Panc1 (cell line): Measurements from ENCODE around the gene RAB11FIP3.

Source experiments
- CTCF ChIP-seq: fragments of 450-650 bp; IDR thresholded peaks from 2 replicates; pipeline ENCODE4 v1.5.1; 2017; ENCODE audit warnings: mild to moderate bottlenecking
- POLR2AphosphoS5 ChIP-seq: IDR thresholded peaks from 2 replicates; pipeline ENCODE4 v1.6.1; 2012; ENCODE audit warnings: mild to moderate bottlenecking, low read depth, low read length, moderate library complexity
- REST ChIP-seq, 2 experiments: IDR thresholded peaks; 2 replicates each; pipeline ENCODE4 v1.6.1; 2011 to 2012; ENCODE audit warnings: low read depth in 2 of 2, control low read depth in 1 of 2, low read length in 1 of 2, mild to moderate bottlenecking in 1 of 2, moderate library complexity in 1 of 2; ENCODE audit not compliant: insufficient read depth in 1 of 2

GRCh38 chr16:457732-458400, 32.4 kb downstream of the RAB11FIP3 start:
- TF ChIP-seq REST (IDR thresholded peaks at IDR 0.05; ENCODE audit: insufficient read depth in 1 of 2, low read depth in 2 of 2, low read length in 1 of 2) (no peak), POLR2AphosphoS5 (no peak), CTCF (no peak)
